Astrocyte (in vitro differentiated cells and primary cell): ENCODE measurements around the gene ADGRF3.

Experiments used
- CTCF ChIP-seq: IDR thresholded peaks from 2 replicates; pipeline ENCODE4 v1.5.1; 2011; ENCODE audit warnings: low read depth, mild to moderate bottlenecking, inconsistent platforms, low read length, moderate library complexity; ENCODE audit not compliant: insufficient read depth
- EZH2 ChIP-seq: IDR thresholded peaks from 2 replicates; pipeline ENCODE4 v1.6.1; 2012; ENCODE audit warnings: mild to moderate bottlenecking, low read length, inconsistent platforms; ENCODE audit not compliant: insufficient read depth

GRCh38 chr2:26330114-26330549, 16.5 kb downstream of the ADGRF3 start:
- TF ChIP-seq CTCF (peak; percentile 99), EZH2 (no peak)
